ENCODE data around the gene SMARCB1. TPM values are rescaled to one million over a fixed set of nuclear protein-coding genes. Genes with fewer than 3 reads are reported as not detected.

Gene SMARCB1
- total RNA-seq, 1 experiment from 2014 or later, result 109 TPM

DNA sequence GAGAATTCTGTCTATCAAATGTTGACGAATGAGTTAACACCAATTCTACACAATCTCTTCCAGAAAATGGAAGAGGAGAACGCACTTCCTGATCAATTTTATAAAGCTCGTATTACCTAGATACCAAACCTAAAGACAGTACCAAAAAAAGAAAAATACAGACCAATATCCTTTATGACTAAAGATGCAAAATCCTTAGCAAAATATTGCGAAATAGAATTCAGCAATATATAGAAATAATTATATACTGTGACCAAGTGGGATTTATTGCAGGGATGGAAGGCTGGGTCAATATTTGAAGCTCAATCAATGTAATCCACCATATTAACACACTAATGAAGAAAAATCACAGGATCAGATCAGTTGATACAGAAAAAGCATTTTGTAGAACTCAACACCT lies 25.6 kb downstream of the SMARCB1 start:
- DNase-seq, result no peak
- Histone ChIP-seq H3K36me3 (peaks cover 24% of the 10 kb centered on the region), H3K27me3 (no peaks in the 10 kb centered on the region), H3K9me3 (no peaks in the 10 kb centered on the region), H3K4me3 (no peak overlapping the region)

DNA sequence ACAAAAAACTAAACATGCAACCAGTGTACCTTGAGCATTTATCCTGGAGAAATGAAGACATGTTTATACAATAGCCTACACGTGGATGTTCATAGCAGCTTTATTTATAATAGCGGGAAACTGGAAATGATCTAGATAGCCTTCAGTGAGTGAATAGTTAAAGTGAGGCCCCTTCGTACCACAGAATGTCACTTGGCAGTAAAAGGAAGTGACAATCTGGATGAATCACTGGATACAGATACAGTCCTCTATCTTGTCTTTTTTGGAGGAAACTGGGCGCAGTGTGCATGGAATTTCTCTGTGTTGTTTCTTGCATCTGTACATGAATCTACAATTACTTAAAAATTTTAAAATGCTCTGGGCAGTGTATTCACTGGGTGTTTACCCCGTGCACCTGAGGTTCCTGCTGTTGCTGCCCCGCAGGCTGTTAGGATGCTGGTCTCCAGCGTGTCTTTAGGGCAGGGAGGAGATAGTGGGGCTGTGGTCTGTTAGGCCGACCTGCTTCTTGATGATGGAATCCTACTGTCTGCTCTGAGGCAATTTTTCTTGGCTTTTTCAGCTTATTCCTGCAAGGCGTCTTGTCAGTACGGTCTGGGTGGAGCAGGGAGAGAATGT lies 28.9 kb downstream of the SMARCB1 start:
- Histone ChIP-seq H3K27me3 (no peaks in the 10 kb centered on the region), H3K9me3 (no peaks in the 10 kb centered on the region), H3K4me3 (no peak overlapping the region), H3K36me3 (peaks cover 39% of the 10 kb centered on the region)
- no peak for DNase-seq

DNA sequence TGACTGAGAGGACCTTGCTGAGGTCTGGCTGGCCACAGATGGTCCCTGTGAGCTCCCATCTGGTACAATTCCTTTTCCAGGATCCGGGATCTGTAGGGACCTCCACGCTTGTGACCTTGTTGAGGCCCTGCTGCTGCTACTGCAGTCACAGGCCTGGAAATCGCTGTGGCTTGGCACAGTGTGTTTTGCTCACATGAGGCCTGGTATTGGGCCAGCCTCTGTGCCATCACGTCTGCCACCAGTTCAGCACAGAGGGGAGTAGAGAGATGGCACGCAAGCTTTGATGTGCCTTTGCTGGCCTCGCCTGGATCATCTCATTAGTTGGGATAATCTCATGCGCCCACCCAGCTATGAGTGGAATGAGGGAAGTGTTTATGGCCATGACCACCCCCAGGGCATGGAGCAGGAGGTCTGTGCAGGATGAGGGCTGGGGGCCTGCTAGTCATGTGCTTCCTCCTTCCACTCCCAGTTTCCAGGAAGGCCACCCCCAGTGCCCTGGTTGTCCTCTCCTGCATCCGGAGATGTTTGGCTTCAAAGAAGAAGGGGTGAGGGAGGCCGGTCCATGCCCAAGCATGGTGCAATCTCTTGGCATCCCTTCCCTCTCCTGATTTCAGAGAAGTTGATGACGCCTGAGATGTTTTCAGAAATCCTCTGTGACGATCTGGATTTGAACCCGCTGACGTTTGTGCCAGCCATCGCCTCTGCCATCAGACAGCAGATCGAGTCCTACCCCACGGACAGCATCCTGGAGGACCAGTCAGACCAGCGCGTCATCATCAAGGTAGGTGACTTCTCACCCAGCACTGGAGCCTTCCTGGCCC lies 29.6 kb downstream of the SMARCB1 start:
- H3K9me3 ChIP-seq, result no peaks in the 10 kb centered on the region
- H3K36me3 ChIP-seq, result peaks cover 43% of the 10 kb centered on the region
- DNase-seq, result no peak
- H3K4me3 ChIP-seq, result no peak overlapping the region
- H3K27me3 ChIP-seq, result no peaks in the 10 kb centered on the region

DNA sequence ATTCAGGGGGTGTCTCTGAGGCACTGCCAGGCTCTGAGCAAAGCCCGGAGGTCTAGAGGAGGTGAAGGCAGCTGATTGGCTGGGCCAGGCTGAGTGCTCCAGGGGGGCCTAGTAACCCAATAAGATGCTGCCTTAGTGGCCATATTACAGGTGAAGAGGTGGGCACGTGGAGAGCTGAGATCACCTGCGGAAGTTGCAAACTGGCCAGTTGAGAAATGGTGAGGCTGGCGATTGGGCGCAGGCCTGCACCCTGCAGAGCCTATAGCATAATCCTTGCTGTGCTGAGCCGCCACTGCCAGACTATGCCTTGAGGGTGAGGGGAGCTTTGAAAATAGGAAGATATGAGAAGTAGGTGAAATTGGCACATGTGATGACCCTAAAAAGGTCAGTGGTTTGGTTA lies 30.4 kb downstream of the SMARCB1 start:
- Histone ChIP-seq H3K36me3 (peaks cover 40% of the 10 kb centered on the region), H3K27me3 (no peaks in the 10 kb centered on the region), H3K4me3 (no peak overlapping the region), H3K9me3 (no peaks in the 10 kb centered on the region)
- no peak for DNase-seq

DNA sequence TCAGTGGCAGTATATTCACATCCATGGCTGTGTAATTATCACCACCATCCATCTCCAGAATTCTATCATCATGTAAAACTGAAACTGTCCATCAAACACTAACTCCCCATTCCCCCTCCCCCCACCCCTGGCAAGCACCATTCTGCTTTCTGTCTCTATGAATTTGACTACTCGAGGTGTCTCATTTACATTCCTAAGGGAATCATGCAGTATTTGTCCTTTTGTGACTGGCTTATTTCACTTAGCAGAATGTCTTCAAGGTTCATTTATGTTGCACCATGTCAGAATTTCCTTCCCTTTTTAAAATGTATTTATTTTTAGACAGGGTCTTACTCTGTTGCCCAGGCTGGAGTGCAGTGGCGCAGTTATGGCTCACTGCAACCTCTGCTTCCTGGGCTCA lies 31.8 kb downstream of the SMARCB1 start:
- Histone ChIP-seq H3K36me3 (peaks cover 32% of the 10 kb centered on the region), H3K9me3 (no peaks in the 10 kb centered on the region), H3K4me3 (no peak overlapping the region), H3K27me3 (no peaks in the 10 kb centered on the region)
- no peak for DNase-seq

DNA sequence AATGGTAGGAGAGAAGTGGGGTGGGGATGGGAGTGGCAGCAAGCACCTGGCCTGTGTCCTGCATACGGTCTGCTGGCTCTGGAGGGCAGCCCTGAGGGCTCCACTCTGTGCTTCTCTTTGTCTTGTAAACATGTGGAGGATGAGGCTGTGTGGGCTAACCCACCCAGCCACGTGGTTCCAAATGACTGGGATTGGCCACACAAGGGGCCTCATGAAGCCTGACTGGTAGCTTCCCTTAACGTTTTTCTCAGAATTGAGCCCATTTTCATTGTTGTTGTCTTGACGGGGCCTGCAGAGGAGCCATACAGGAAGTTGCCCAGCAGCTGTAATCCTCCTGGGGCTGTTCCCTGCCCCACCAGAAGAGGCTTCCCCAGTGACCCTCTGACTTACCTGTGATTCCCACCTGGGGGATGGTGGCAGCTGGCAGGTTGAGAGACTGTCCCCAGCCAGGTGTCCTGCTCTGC lies 34.0 kb downstream of the SMARCB1 start:
- Histone ChIP-seq H3K9me3 (no peaks in the 10 kb centered on the region), H3K36me3 (peaks cover 45% of the 10 kb centered on the region), H3K27me3 (no peaks in the 10 kb centered on the region), H3K4me3 (no peak overlapping the region)
- DNase-seq, result no peak

DNA sequence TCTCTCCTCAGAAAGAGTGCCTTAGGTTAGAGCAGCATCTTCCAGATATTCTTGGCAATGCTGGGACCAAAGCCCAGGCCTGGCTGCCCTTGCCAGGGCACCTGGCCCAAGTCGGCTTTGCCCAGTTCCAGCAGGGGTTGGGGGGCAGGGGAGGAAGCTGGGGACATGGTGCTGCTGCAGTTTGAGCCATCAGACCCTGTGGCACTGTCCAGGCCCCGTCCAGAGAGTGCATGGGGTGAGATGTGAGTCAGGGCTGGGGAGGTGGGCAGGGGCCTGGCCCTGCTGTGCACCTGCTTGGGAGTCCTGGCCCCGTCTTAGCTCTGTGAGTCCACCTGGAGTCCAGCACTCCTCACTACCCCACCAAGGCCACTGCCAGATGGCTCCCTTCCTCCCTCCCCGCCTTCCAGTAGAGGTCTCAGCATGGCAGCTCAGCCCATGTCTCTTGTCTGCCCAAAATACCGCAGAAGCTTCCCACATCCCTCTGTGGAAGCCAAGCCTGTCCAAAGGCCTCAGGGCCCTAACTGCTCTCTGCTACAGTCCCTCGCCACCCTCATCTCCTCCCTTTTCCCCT lies 35.4 kb downstream of the SMARCB1 start:
- H3K9me3 ChIP-seq, result no peaks in the 10 kb centered on the region
- H3K4me3 ChIP-seq, result no peak overlapping the region
- DNase-seq, result no peak
- H3K27me3 ChIP-seq, result no peaks in the 10 kb centered on the region
- H3K36me3 ChIP-seq, result peaks cover 46% of the 10 kb centered on the region

DNA sequence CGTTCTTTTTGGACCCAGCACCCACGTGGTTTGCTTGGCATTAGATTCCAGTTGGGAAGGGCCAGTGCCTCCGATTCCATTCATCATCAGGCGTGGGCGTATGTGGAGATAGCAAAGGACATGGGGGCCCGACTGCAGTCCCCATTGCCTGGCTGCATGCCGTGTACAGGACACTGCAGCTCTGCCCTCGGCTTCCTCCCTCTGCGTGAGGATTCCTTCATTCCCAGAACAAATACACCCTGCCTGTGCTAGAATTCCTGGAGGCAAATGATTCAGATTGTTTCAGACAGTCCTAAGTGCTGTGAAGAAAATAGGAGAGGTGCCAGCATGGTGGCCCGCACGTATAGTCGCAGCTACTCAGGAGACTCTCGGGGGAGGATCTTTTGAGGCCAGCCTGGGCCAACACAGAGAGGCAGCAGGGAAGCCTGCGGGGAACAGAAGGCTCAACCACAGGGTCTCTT lies 36.6 kb downstream of the SMARCB1 start:
- Histone ChIP-seq H3K9me3 (no peaks in the 10 kb centered on the region), H3K36me3 (peaks cover 45% of the 10 kb centered on the region), H3K27me3 (no peaks in the 10 kb centered on the region), H3K4me3 (no peak overlapping the region)
- no peak for DNase-seq

DNA sequence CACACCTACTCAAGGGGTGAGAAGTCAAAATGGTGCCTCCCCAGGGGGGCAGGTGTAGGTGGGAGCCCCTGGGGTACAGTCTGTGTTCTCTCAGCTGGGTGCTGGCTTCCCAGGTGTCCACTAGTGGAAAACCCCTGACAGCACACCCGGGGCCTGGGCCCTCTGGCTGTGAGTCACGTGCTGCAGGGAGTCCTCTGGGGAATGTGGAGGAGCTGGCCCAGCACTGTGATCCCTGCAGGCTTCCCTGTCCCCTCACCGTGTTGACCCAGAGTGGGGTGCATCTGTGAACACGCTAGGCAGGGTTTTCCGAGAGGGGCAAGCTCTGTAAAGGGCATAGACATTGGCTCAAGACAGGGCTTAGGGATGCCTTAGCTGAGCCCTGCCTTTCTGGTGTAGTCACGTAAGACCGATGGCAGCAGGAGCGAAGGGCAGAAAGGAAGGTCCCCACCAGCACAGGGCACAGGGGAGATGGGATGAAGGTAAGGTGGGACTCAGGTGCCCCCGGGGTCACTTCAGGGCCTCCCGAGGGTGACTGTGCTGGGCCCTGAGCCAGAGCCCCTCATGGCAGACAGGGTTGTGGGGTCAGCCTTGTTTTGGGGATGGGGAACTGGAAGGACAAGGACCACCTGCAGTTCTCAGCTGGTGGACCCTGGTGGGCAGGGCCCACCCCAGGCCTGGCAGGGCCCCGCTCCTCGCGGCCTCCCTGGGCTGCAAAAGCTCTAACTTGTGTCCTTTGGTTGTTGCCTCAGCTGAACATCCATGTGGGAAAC lies 37.9 kb downstream of the SMARCB1 start:
- no peaks in the 10 kb centered on the region for H3K9me3 ChIP-seq
- no peaks in the 10 kb centered on the region for H3K27me3 ChIP-seq
- peaks cover 39% of the 10 kb centered on the region for H3K36me3 ChIP-seq
- no peak overlapping the region for H3K4me3 ChIP-seq
- DNase-seq, result no peak

DNA sequence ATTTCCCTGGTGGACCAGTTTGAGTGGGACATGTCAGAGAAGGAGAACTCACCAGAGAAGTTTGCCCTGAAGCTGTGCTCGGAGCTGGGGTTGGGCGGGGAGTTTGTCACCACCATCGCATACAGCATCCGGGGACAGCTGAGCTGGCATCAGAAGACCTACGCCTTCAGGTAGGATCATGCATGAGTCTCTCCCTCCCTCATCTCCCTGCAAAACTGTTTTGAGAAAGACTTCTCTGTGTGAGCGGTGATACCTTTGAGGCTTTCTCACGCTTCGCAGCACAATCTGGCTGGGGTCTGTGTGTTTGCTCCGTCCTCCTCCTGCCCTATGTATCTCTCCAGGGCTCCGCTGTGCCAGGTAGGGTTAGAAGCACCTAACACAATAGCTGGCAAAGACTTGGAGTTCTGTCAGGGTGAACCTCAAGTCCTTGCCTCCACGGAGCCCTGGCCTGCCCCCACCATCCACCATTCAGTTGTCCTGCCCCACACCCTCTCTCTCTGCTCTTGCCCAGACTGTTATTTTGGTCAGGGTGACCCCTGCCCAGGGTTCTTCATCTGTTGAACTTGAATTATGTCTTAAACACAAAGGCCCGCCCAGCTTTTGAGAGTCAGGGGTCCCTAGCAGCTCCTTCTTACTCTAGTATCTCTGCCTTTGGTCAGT lies 38.6 kb downstream of the SMARCB1 start:
- DNase-seq, result no peak
- no peak overlapping the region for H3K4me3 ChIP-seq
- no peaks in the 10 kb centered on the region for H3K27me3 ChIP-seq
- peaks cover 38% of the 10 kb centered on the region for H3K36me3 ChIP-seq
- no peaks in the 10 kb centered on the region for H3K9me3 ChIP-seq

DNA sequence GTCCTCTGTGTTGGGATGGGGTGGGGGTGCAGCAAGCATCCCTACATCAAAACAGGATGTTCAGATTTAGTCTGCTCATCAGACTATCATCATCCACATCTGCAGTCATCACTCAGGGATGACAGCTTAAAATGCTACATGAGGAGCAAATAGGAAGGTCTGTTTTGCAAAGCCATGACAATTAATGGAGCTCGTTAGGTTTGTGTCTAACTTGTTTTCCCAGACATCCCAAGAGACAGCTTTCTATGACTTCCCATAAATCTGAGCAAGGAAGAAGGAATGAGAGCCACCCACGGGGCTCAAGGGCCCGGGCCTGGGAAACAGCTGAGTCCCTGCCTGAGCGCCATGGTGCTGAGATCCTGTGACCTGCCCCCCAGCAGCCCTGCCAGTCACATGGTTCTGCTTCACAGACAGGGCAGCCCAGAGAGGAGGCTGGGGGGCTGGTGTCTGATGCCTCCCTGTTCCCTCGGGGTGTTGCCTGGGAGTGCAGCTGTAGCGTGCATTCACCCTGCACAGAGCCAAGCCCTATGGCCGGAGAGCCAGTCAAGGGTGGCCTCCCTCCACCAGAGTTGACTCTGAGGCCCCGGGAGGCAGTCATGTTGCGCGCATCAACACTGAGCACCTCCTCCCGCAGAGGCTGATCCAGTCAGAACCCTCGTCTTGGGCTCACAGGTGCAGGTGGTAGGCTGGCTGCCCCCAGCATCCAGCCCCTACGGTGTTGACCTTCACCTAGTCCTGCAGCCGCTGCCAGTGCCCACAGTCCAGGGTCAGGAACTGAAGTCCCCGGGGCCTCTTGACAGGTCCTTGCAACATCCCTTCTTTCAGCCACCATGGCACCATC lies 40.0 kb downstream of the SMARCB1 start:
- no peaks in the 10 kb centered on the region for H3K9me3 ChIP-seq
- H3K27me3 ChIP-seq, result no peaks in the 10 kb centered on the region
- DNase-seq, result no peak
- H3K36me3 ChIP-seq, result peaks cover 36% of the 10 kb centered on the region
- H3K4me3 ChIP-seq, result no peak overlapping the region

DNA sequence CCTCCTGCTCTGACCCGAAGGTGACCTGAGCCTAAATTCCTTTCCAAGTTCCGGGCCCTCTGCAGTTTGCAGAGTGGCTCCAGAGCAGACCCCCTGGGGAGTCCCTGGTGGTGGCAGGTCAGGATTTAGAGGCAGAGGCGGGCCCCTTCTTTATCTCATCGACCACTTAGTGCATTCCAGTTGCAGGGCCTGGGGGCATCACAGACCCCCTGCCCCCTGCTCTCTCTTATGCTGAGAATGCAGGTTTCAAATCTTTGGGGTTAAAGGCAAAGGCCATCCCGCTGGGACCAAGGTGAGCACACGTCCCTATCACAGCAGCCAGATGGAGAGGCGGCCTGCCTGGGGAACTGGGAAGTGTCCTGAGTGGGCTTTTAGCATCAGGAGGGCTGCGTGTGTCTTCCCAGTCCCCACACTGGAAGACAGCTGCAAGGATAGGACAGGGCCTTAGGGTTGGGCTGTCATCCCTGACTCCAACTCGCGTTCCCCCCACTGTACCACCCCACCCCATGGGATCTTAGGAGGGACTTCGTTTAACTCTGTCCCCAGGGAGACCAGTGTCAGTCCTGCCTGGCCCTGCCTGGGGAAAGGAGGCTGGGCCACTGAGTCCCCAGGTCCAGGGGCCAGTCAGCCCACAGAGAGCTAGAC lies 40.7 kb downstream of the SMARCB1 start:
- peaks cover 36% of the 10 kb centered on the region for H3K36me3 ChIP-seq
- H3K27me3 ChIP-seq, result no peaks in the 10 kb centered on the region
- no peak for DNase-seq
- no peak overlapping the region for H3K4me3 ChIP-seq
- no peaks in the 10 kb centered on the region for H3K9me3 ChIP-seq

DNA sequence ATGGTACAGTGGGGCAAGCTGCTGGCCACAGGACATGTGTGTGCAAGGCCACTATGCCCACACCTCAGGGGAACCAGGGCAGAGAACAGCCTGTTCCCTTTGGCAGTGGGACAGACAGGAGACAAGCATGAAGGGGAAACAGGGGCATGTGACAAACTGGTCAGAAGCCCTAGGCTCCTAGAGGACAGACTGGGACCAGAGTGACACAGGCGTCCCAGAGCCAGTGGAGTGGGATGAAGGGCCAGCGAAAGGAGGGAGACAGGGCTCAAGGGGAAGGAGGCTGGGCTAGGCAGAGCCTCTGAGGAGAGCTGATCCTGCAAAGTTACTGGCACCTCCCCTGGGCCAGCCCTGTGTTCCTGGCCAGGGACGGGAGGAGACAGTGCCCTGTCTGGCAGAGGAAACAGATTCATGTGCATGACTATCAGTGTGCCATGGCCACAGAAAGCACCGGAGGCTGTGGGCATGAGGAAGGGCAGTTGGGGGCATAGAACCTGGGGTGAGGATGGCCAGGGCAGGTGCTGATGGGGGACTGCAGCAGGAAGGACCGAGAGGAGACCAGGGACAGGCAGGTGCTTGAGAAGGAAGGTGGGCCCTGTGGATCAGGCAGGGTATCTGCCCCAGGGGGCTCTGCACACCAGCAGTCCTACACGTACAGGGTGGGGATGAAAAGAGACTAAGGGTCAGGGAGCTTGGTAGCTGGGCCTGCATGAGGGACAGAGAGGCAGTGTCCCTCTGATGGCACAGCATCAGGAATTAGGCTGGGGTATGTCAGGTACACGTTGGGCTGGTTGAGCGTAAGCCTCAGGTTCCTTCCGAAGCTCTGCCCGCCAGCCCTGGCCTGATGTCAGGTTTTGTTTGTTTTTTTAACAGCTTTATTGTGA lies 42.3 kb downstream of the SMARCB1 start:
- no peak for DNase-seq
- H3K36me3 ChIP-seq, result peaks cover 38% of the 10 kb centered on the region

DNA sequence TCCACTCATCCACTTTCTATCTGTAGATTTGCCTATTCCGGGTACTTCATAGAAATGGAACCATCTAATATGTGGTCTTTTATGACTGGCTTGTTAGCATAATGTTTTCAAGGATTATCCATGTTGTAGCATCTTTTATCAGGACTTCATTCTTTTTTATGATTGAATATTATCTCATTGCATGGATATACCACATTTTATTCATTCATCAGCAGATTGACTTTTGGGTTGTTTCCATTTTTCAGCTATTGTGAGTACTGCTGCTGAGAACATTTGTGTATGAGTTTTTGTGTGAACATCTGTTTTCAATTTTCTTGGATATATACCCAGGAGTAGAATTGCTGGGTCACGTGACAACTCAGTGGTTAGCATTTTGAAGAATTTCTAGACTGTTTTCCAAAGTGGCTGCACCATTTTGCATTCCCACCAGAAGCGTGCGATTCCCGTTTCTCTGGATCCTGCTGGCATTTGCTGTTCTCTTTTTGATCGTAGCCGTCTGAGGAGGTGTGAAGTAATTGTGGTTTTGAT lies 43.1 kb downstream of the SMARCB1 start:
- Histone ChIP-seq H3K36me3 (peaks cover 36% of the 10 kb centered on the region), H3K27me3 (no peaks in the 10 kb centered on the region), H3K4me3 (no peak overlapping the region), H3K9me3 (no peaks in the 10 kb centered on the region)
- no peak for DNase-seq

More for the DNA sequence above, 42.3 kb downstream of the SMARCB1 start:
- Histone ChIP-seq H3K27me3 (no peaks in the 10 kb centered on the region), H3K4me3 (no peak overlapping the region), H3K9me3 (no peaks in the 10 kb centered on the region)
